ENCODE results near the gene LPP. TPM values are rescaled to one million over a fixed set of nuclear protein-coding genes. Genes with fewer than 3 reads are reported as not detected.

The LPP gene
- total RNA-seq, 1 donor from 2014 or later = 222 TPM

GRCh38 chr3:188209740-188210139, 55.8 kb downstream of the LPP start:
- Mint-ChIP-seq H3K27me3 (ENCODE audit: low read depth, unreplicated experiment) (no peaks in the 10 kb centered on the region), H3K9me3 (ENCODE audit: unreplicated experiment) (no peaks in the 10 kb centered on the region), H3K27ac (ENCODE audit: unreplicated experiment) (peak overlapping the region; percentile 84), H3K4me1 (ENCODE audit: low read depth, unreplicated experiment) (peaks cover 43% of the 10 kb centered on the region), H3K4me3 (ENCODE audit: unreplicated experiment) (no peak overlapping the region), H3K36me3 (ENCODE audit: low read depth, unreplicated experiment) (peaks cover 13% of the 10 kb centered on the region)
- Histone ChIP-seq H3K27ac (ENCODE audit: low read depth, low read length) (peak overlapping the region; percentile 93), H3K9me3 (ENCODE audit: insufficient read depth, low read depth, low read length) (no peaks in the 10 kb centered on the region), H3K4me2 (ENCODE audit: low read length) (no peak overlapping the region), H4K20me1 (ENCODE audit: insufficient read depth, low read length) (peaks cover 11% of the 10 kb centered on the region), H3K9ac (ENCODE audit: low read length) (peak overlapping the region; percentile 78), H3K27me3 (ENCODE audit: insufficient read depth, low read length) (no peaks in the 10 kb centered on the region), H3K4me3 (ENCODE audit: insufficient read depth, low read depth, low read length) (no peak overlapping the region), H3K79me2 (ENCODE audit: insufficient read depth, low read length) (peaks cover 88% of the 10 kb centered on the region), H2AFZ (ENCODE audit: low read depth, low read length) (no peak overlapping the region), H3K36me3 (ENCODE audit: insufficient read depth, low read length) (peaks cover 12% of the 10 kb centered on the region), H3K4me1 (ENCODE audit: insufficient read depth, low read length) (peaks cover 43% of the 10 kb centered on the region)
- no peak for TF ChIP-seq CTCF (IDR thresholded peaks at IDR 0.05; ENCODE audit: insufficient read depth, low read depth, low read length)
- TF ChIP-seq EZH2 (IDR thresholded peaks at IDR 0.05; ENCODE audit: insufficient read depth, low read length) = no peak
- FAIRE-seq (no peak), DNase-seq (ENCODE audit: low read depth) (peak; percentile 39)

- Mint-ChIP-seq H3K9me3 (ENCODE audit: unreplicated experiment) (no peaks in the 10 kb centered on the region), H3K4me1 (ENCODE audit: low read depth, unreplicated experiment) (peaks cover 51% of the 10 kb centered on the region), H3K4me3 (ENCODE audit: unreplicated experiment) (no peak overlapping the region), H3K27ac (ENCODE audit: unreplicated experiment) (no peak overlapping the region), H3K27me3 (ENCODE audit: low read depth, unreplicated experiment) (no peaks in the 10 kb centered on the region), H3K36me3 (ENCODE audit: low read depth, unreplicated experiment) (peaks cover 15% of the 10 kb centered on the region)
- FAIRE-seq (no peak), DNase-seq (ENCODE audit: low read depth) (peak; percentile 45)
- no peak for TF ChIP-seq CTCF (IDR thresholded peaks at IDR 0.05; ENCODE audit: insufficient read depth, low read depth, low read length)
- no peak for TF ChIP-seq EZH2 (IDR thresholded peaks at IDR 0.05; ENCODE audit: insufficient read depth, low read length)
- H3K4me2 ChIP-seq (ENCODE audit: low read length) = no peak overlapping the region
- H3K4me1 ChIP-seq (ENCODE audit: insufficient read depth, low read length) = peaks cover 43% of the 10 kb centered on the region
- H2AFZ ChIP-seq (ENCODE audit: low read depth, low read length) = no peak overlapping the region
- H3K27ac ChIP-seq (ENCODE audit: low read depth, low read length) = peak overlapping the region; percentile 64
- H3K36me3 ChIP-seq (ENCODE audit: insufficient read depth, low read length) = peaks cover 12% of the 10 kb centered on the region
- H3K4me3 ChIP-seq (ENCODE audit: insufficient read depth, low read depth, low read length) = no peak overlapping the region
- H3K9ac ChIP-seq (ENCODE audit: low read length) = no peak overlapping the region
- peaks cover 89% of the 10 kb centered on the region for H3K79me2 ChIP-seq (ENCODE audit: insufficient read depth, low read length)
- peaks cover 21% of the 10 kb centered on the region for H4K20me1 ChIP-seq (ENCODE audit: insufficient read depth, low read length)
- no peaks in the 10 kb centered on the region for H3K9me3 ChIP-seq (ENCODE audit: insufficient read depth, low read depth, low read length)
- no peaks in the 10 kb centered on the region for H3K27me3 ChIP-seq (ENCODE audit: insufficient read depth, low read length)
Measured at GRCh38 chr3:188211476-188211875, 57.5 kb downstream of the LPP start.

GRCh38 chr3:188212308-188212969, 58.5 kb downstream of the LPP start:
- no peak for FAIRE-seq

More at GRCh38 chr3:188212308-188212969, 58.5 kb downstream of the LPP start:
- Histone ChIP-seq H3K79me2 (ENCODE audit: insufficient read depth, low read length) (peaks cover 89% of the 10 kb centered on the region), H3K36me3 (ENCODE audit: insufficient read depth, low read length) (peaks cover 12% of the 10 kb centered on the region), H3K27ac (ENCODE audit: low read depth, low read length) (peak overlapping the region; percentile 79), H3K9me3 (ENCODE audit: insufficient read depth, low read depth, low read length) (no peaks in the 10 kb centered on the region), H3K9ac (ENCODE audit: low read length) (peak overlapping the region; percentile 70), H3K4me1 (ENCODE audit: insufficient read depth, low read length) (peaks cover 49% of the 10 kb centered on the region), H2AFZ (ENCODE audit: low read depth, low read length) (no peak overlapping the region), H3K27me3 (ENCODE audit: insufficient read depth, low read length) (no peaks in the 10 kb centered on the region), H4K20me1 (ENCODE audit: insufficient read depth, low read length) (peaks cover 27% of the 10 kb centered on the region), H3K4me3 (ENCODE audit: insufficient read depth, low read depth, low read length) (peak overlapping the region; percentile 44), H3K4me2 (ENCODE audit: low read length) (peak overlapping the region; percentile 79)
- Mint-ChIP-seq H3K27me3 (ENCODE audit: low read depth, unreplicated experiment) (no peaks in the 10 kb centered on the region), H3K9me3 (ENCODE audit: unreplicated experiment) (no peaks in the 10 kb centered on the region), H3K4me1 (ENCODE audit: low read depth, unreplicated experiment) (peaks cover 58% of the 10 kb centered on the region), H3K27ac (ENCODE audit: unreplicated experiment) (peak overlapping the region; percentile 95), H3K4me3 (ENCODE audit: unreplicated experiment) (peak overlapping the region; percentile 84), H3K36me3 (ENCODE audit: low read depth, unreplicated experiment) (peaks cover 17% of the 10 kb centered on the region)
- TF ChIP-seq EZH2 (IDR thresholded peaks at IDR 0.05; ENCODE audit: insufficient read depth, low read length) = no peak
- no peak for TF ChIP-seq CTCF (IDR thresholded peaks at IDR 0.05; ENCODE audit: insufficient read depth, low read depth, low read length)
- peak; percentile 86 for DNase-seq (ENCODE audit: low read depth)
